ENCODE results near the gene ST8SIA3.
"Not testable (repeated sequence)": the region's sequence is repeated elsewhere in the genome, so short reads cannot be mapped to it uniquely, and the experiment has no call there.

ST8SIA3 gene

DNA sequence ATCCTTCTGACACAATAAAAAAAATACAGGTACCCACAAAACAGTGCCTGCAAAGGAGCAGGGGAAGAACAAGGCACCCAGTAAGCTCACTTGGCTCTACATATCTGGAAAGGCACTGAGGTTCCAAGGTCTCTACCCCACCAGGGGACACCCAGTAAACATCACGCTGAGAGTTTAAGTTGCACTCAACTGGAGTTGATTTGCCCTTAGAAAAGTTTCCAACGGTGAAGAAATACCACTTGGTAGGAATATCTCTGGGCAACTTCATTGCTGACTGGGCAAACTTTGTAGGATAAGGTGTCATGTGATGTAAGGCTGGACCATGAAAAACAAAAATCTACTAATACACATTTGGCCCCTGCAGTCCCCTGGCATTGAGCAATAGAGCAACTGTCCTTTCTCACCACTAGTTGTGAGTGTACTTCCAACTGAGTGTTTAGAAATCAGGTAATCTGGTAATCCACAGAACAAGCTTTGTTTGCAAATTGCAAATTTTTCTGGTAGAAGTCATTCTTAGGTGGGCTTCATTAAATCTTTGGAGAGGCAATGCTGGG, 14.2 kb downstream of the ST8SIA3 start:
- DNase-seq, result no peak

DNA sequence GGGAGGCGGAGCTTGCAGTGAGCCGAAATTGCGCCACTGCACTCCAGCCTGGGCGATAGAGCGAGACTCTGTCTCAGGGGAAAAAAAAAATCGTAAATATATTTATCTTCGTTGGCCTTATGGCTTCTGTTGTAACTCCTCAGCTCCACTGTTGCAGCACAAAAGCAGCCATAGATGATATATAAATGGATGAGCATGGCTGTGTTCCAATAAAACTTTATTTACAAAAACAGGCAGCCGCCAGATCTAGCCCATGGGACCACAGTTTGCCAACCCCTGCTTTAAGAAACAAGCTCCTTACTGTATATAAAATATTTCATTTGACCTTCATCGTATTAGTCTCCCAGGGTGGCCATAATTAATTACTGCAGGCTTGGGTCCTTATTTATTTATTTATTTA, 20.1 kb downstream of the ST8SIA3 start:
- no peak for DNase-seq

DNA sequence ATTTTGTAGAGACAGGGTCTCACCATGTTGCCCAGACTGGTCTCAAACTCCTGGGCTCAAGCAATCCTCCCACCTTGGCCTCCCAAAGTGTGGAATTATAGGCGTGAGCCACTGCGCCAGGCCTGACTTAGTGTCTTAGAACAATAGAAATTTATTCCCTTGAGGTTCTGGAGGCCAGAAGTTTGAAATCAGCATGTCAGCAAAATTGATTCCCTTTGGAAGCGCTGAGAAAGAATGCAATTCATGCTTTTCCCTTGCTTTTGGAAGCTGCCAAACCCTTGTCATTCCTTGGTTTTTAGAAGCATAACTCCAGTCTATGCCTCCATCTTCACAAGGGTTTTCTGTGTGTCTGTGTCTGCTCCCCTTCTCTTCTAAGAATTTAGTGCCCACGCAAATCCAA, 20.7 kb downstream of the ST8SIA3 start:
- no peak for DNase-seq

- DNase-seq, result no peak
Measured at GRCh38 chr18:57376503-57376902, 24.1 kb downstream of the ST8SIA3 start.

DNA sequence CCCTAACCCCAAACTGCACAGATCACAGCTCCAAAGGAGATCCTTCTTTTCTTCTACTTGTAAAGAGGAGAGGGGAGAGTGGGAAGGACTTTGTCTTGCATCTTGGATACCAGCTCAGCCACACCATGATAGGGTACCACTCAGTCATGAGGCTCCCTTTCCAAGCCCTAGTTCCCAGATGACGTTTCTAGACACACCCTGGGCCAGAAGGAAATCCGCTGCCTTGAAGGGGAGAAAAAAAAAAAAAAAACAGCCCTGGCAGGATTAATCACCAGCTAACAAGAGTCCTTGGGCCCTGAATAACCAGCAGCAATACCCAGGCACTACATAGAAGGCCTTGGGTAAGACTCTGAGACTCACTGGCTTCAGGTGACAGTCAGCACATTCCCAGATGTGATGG, 36.9 kb downstream of the ST8SIA3 start:
- DNase-seq, result no peak

- no peak for DNase-seq
Measured at GRCh38 chr18:57390044-57390443, 37.7 kb downstream of the ST8SIA3 start.

DNA sequence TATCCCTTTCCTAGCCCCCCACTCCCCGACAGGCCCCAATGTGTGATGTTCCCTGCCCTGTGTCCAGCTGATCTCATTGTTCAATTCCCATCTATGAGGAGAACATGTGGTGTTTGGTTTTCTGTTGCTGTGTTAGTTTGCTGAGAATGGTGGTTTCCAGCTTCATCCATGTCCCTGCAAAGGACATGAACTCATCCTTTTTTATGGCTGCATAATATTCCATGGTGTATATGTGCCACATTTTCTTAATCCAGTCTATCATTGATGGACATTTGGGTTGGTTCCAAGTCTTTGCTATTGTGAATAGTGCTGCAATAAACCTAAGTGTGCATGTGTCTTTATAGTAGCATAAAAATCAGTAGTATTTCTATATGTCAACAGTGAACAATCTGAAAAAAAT, 42.4 kb downstream of the ST8SIA3 start:
- DNase-seq, result not testable (repeated sequence)

DNA sequence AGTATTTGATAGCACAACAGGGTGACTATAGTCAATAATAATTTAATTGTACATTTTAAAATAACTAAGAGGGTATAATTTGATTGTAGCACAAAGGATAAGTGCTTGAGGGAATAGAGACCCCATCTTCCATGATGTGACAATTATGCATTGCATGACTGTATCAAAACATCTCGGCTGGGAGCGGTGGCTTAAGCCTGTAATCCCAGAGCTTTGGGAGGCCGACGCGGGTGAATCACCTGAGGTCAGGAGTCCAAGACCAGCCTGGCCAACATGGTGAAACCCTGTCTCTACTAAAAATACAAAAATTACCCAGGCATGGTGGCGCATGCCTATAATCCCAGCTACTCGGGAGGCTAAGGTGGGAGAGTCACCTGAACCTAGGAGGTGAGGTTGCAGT, 44.5 kb downstream of the ST8SIA3 start:
- not testable (repeated sequence) for DNase-seq

DNA sequence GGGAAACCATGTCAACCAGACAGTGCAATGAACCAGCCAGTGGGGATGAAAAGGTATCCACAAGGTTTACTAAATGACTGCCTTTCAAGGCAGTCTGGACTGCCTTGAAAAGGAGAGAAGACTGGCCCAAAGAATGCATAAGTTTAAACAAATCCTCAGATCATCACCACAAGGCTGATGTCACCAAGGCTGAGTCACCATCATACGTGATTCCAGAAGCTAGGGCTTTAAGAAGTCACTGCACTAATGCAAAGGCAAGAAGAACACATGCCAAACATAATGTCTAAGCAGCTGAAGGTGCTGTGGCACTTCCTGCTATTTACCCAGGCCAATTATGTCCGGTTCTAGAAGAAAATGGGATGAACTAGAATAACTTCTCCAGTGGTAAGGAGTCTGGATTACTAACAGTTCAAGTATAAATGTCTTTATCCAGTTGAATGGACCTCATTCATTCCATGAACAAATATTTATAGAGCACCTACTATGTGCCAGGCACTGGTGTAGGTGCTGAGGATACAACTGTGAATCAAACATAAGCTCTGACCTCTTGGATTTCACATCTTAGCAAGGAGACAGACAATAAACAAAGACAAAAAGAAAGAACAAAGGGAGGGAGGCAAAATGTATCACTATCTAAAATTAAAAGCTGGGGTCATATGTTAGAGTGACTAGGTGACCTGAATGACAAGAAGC, 45.2 kb downstream of the ST8SIA3 start:
- DNase-seq, result no peak

DNA sequence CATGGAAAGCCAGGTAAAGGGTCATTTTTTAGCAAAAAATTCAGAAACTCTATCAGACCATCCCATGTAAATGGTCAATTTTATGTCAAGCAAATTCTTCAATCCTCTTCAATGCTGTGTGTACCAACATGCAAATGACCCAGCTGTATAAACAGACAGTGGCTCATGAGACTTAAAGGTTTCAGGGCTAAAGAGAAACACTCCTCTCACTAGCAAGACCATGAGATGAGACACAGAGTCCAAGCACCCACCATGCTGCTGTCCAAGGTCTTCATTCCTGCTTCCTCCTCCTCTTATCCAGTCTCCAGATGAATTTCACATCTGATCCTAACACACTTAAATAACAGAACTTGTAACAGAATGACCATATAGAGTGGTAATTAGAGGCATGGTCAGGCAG, 52.0 kb downstream of the ST8SIA3 start:
- DNase-seq, result no peak

- DNase-seq, result no peak
Measured at GRCh38 chr18:57409650-57410049, 57.3 kb downstream of the ST8SIA3 start.

DNA sequence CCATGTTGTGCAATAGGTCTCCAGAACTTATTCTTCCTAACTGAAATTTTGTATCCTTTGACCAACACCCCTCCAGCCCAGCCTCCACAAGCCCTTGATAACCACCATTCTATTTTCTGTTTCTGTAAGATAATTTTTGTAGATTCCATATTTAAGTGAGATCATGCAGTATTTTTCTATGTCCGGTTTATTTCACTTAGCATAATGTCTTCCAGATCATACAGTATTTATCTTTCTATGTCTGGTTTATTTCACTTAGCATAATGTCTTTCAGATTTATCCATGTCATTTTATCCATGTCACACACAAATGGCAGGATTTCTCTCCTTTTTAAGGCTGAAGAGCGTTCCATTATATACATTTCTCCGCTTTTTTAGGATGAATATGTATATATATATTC, 58.4 kb downstream of the ST8SIA3 start:
- no peak for DNase-seq

DNA sequence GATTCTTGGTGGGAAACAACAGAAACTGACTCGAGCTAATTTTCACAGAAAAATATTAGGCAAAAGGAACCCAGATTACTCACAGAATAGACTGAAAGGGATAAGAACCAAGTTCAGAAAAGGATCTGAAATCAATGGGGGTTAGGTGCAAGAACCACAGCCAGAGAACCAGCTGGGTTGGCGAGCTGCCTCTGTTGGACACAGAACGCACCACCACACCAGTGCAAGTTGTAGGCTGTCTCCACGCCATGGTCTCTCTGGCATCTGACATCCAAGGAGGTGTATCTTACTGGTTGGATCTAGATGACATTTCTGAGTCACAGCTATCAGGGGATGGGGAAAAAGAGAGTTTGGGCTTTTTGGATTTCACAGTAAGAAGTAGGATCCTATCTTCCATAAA, 64.2 kb downstream of the ST8SIA3 start:
- DNase-seq, result no peak
